Hepatic stellate cell (primary cell): Measurements from ENCODE around the gene CYBA.

ENCODE experiments used
- DNase-seq: peaks from one replicate; pipeline ENCODE4 v3.0.0; 2011; ENCODE audit warnings: low spot score

CYBA gene

GRCh38 chr16:88646345-88647034 lies 4.4 kb downstream of the CYBA start:
- no peak for DNase-seq

DNA sequence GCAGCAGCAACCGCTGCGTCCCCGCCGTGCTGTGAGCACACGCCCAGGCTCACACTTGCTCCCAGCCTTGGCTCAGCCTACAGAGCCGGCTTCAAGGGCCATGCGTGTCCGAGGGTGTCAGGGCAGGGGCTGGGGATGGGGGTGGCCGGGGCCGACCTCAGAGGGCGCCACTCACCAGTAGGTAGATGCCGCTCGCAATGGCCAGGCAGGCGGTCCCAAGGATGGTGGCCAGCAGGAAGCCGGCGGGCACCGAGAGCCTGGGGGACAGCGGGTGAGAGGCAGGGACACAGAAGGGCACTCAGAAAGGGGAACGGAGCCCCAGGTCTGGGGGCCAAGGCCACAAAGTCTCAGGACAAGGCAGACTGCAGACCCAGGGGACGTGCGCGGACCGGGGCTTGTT lies 4.9 kb downstream of the CYBA start:
- DNase-seq: no peak

DNA sequence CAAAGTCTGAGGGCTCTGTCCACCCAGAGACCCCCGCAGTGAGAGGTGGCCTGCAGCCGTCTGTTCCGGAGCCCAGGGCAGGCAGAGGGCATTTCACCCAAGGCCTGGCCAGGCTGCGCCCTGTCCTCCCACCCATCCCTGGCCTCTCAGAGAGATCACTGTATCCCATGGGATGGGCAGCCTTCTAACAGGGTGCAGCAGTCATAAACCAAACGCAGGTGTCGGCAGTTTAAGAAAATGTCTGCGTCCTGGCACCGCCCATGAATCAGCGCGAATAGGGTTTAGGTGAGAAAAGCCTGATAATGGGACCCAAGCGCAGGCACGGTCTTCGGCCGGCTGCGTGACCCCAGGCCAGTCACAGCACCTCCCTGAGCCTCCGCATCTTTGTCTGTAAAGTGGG lies 5.4 kb downstream of the CYBA start:
- DNase-seq: no peak

DNA sequence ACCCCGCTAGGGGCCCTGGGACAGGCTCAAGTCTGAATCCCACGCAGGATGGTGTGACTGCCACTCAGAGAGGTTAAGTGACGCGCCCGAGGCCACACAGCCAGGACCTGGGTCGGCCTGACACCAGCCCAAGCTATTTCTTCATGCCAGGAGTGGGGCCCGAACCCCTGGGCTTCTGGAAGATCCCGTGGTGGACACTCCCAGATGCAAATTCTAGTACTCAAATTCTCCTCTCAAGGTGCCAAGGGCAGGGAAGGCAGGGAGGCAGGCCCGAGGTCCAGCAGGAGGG lies 7.3 kb downstream of the CYBA start:
- no peak for DNase-seq

DNA sequence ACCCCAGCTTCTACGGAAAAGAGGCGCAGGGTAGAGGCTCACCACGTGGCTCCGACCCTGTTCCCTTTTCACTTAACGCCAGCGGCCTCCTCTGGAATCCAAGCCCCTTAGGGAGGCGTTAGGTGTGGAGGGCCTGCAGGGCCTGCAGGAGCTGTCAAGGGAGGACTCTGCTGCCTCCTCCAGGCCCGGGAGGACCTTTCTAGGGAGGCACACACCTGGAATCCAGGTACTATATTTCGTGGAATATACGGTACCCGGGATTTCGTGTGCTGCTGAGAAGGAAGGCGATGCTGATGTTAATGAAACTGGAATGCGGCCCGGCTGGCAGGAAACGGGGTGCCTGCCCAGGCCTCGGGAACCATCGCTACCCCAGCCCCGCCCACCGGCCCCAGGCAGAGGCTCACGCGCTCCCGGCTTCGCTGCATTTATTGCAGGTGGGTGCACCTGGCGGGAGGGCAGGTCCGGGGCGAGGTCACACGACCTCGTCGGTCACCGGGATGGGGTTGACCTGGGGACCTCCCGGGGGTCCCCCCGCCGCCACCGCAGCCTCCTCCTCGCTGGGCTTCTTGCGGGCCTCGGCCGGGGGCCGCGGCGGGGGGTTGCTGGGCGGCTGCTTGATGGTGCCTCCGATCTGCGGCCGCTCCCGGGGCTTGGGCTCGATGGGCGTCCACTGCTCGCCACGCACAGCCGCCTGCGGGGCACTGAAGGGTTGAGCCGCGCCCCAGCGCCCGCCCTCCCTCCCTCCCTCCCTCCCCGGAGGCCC lies 7.8 kb downstream of the CYBA start:
- DNase-seq: no peak

DNA sequence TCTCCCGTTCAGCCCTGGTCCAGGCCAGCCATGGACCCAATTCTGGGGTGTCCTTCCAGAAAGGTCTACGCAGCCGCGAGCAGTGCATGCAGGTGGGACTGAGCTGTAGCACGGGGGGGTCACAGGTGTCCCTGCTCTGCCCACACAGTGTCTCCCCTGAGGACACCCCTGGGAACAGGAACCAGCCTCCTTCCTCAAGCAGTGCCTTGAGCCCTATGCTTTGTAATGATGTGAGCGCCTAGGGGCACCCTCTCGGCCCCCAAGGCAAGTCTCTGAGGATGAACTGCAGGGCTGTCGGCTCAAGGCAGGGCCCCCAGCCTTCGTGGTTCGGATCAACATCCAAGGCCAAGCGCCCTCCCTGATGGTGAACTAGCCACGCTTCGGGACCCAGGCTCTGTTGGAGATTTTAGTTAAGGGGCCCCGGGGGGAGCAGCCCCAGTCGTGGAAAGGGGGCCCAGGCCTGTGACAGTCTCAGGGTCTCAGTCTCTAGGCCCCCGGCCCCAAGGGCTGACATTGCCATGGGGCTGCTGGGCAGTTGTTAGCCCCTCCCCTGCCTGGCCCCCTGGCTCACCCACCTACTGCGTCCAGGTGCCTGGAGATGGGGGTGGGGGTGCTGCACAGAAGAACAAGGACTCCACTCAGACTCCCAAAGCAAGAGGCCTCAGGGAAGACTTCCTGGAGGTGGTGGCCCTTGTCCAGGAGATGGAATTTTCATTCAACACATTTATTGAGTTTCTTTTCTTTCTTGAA lies 10.2 kb downstream of the CYBA start:
- no peak for DNase-seq

DNA sequence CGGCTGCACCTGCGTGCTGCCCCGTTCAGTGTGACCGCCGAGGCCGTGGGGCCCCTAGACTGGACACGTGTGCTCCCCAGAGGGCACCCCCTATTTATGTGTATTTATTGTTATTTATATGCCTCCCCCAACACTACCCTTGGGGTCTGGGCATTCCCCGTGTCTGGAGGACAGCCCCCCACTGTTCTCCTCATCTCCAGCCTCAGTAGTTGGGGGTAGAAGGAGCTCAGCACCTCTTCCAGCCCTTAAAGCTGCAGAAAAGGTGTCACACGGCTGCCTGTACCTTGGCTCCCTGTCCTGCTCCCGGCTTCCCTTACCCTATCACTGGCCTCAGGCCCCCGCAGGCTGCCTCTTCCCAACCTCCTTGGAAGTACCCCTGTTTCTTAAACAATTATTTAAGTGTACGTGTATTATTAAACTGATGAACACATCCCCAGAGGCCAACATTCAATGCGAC lies 10.8 kb downstream of the CYBA start:
- no peak for DNase-seq

- peak; percentile 69 for DNase-seq
Observed at GRCh38 chr16:88639231-88640038, 11.4 kb downstream of the CYBA start.

DNA sequence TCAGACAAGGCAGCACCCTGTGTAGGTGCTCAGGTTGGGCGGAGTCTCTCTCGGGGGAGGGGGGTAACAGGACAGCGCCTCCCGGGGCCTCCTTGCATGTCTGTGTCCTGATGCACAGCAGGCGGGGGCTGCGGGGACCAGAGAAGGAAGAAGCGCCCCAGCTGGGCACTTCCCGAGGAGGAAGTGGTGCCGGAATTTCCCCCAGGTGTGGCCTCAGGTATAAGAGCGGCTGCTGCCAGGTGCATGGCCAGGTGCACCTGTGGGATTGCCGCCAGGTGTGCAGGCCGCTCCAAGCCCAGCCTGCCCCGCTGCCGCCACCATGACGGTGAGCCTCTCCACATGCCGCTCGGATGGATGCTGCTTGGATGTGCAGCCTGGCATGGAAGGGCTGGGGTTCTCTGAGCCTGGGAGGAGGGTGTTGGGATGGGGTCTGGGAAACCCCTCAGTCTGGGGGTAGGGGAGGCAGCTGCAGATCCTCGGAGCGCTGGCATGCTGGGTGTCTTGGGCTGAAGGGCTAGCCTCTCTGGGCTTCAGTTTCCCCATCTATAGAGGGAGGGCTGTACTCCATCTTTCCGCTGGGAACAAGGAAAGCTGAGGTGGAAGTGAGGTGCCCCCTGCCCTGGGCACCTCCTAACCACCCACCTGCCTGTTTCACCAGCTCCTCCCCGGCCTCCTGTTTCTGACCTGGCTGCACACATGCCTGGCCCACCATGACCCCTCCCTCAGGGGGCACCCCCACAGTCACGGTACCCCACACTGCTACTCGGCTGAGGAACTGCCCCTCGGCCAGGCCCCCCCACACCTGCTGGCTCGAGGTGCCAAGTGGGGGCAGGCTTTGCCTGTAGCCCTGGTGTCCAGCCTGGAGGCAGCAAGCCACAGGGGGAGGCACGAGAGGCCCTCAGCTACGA lies 12.3 kb downstream of the CYBA start, which contains the start of gene IL17C:
IL17C (plus strand) TSS at position 250 of the 908 bp plus-strand sequence; CDS start at position 320, 70 bp downstream.
- DNase-seq: no peak

DNA sequence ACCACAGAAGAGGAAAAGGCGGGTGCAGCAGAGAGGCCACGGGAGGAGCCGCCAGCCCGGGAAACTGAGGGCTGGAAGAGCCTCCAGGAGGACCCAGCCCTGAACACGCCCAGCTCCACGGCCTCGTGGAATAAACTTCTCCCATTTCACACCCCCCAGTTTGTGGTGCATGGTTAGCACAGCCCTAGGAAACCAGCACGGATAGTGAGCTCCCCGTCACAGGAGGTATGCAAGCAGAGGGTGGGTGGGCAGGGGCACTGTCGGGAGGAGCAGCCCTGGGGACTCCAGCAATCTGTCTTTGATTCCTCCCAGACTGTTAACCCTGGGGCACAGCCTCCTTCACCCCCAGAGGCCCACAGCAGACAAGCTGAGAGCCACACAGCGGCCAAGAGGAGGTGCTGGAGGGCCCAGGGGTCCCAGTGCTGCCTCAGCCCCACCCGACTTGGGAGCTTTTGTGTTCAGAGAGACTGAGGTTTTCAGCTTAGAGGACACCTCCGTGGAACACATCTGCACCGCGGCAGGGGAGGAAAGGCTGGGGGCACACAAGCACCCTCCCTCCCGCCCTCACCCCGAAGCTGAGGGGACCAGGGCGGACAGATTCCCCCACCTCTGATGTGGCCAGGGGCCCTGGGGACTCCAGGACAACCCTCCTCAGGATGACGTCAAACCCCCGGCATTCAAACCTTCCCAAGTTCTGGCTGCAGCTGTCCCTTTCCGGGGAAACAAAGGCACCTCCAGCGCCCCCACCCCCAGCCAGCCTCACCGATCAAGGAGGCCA lies 14.2 kb downstream of the CYBA start:
- DNase-seq: no peak

- DNase-seq: no peak
Observed at GRCh38 chr16:88635671-88636319, 15.1 kb downstream of the CYBA start.

- peak; percentile 50 for DNase-seq
Observed at GRCh38 chr16:88634994-88635670, 15.7 kb downstream of the CYBA start.

DNA sequence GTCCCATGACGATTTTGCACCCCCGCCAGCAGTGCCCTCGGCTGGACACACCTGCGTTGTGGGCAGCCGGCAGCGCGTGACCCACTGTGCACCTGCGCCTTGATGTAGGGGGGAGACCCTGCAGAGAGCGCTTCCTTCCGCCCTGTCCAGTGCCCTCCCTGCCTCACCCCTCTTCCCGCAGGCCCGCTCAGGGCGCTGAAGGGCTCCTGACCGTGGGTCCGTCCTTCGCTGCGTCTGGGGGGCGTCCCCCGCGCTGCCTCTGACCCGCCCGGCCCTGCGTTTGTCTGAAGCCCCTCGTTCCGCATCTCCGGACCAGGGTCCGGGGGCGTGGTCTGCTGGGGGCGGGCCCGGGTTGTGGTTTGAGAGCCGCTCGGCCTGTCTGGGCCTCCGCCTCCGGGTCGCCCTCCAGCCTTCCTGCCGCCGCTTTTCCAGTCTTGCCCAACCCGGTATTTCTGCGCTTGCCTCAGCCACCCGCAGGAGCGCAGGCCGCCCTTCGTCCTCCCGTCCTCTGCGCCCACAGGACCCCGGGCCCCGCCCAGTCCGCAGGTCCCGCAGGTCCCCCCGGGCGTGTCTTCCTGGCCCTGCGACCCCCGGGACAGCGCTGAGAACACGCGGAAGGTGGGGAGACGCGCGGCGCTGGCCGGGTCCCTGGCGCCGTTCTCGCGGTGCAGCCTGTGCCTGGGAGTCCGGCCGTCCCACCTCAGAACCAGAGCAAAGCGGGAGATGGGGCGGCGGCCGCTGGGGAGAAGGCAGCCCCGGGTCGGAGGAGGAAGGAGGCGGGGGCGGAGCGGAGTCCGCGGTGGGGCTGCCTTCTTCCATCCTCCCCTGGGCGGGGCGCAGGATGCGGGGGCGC lies 16.5 kb downstream of the CYBA start:
- no peak for DNase-seq

DNA sequence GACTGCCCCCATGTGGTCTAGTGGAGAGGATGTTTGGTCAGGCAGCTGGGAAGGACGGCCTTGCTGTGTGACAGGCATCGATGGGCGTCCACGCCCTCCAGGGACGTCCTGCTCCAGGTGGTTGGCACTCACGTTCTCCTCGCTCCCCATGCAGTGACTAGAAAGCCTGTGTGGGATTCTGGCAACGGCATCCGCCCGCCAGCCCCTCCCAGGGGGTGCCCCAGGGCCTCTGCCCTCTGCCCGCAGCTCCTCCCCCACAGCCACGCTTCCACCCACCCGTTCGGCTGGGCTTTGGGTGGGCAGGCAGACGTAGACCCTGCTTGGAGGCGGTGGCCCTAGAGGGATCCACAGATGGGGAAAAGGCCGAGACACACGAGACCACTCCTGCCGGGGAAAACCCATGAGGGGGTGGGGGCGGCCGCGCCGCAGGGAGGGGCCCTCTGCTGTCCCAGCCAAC lies 17.1 kb downstream of the CYBA start:
- no peak for DNase-seq

GRCh38 chr16:88632587-88632930 lies 18.3 kb downstream of the CYBA start:
- no peak for DNase-seq

DNA sequence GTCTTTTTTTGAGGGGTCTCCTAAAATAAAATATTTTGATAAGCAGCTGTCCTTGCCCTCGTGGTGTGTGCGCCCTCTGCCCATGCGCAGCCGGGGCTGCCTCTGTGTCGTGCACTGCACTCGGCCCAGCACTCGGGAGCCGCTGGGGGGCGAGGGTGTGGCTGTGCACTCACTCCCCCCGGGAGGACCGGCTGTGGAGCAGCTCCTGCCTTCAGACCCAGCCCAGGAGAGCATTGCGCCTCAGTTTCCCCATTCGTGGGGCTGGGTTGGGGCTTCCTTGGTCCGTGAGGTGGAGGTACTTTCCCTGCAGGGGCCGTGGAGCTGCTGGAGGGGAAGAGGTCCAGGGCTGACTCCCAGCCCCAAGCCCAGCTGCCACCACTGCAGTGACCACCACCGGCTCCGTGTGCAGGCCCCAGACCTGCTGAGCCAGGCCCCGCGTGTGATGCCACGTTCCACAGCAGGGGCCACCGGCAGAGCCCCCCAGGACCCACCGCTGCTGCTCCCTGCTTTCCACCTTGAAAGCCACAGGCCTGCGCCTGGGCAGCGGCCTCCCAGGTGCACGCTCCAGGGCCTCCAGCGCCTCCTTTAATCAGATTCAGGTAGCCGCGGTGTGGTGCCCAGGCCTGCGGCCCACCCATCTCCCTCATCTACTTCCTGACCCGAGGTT lies 18.8 kb downstream of the CYBA start:
- no peak for DNase-seq

DNA sequence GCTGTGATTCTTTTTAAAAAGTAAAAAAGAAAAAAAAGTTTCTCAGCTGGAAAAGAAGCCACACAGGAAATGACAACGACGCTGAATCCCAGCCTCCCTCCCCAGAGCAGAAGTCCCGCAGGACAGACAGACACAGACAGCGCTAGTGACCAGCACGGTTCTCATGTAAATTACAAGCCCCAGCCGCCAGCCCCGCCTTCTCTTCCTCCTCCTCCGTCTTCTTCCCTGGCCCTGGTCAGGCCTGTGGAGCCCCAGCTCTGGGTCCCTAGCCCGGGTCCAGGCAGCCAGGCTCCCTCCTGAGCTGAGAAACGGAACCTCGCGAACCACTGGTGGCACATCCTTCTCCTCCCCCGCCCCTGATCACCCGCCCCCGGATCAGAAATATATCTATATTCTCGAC lies 19.5 kb downstream of the CYBA start:
- no peak for DNase-seq

DNA sequence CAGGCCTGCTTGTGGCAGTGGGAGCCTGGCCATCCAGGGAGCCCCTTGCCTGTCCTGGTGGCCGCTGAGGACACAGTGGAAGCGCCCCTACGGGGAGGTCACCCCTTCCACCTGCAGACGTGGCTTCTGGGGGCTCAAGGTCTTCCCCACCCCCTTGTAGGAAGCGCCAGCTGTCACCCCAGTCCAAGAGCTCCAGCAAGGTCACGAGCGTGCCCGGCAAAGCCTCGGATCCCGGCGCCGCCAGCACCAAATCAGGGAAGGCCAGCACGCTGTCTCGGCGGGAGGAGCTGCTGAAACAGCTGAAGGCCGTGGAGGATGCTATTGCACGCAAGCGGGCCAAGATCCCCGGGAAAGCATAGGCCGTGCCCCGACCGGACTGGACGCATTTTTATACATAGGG lies 19.9 kb downstream of the CYBA start:
- DNase-seq: no peak
